Esophagus muscularis mucosa (tissue), 4 donors: ENCODE measurements around the gene CAMSAP2. TPM values are rescaled to one million over a fixed set of nuclear protein-coding genes. Genes with fewer than 3 reads are reported as not detected.

ENCODE experiments used
- DNase-seq: peaks from one replicate; pipeline ENCODE4 v3.0.0-alpha.2; 2017; ENCODE audit errors: extremely low spot score
- H3K27ac ChIP-seq, 4 donors: fragments of 200-600 bp; sonication (generic); replicated peaks in 1 of 4; 1 replicate in 3 of 4; 2 replicates in 1 of 4; pipeline ENCODE4 v1.5.1; 2016 to 2019; ENCODE audit warnings: mild to moderate bottlenecking in 1 of 4
- H3K27me3 ChIP-seq, 4 donors: fragments of 200-600 bp; sonication (generic); one replicate each; pipeline versions ENCODE4 v1.5.1 to v1.6.0; 2016 to 2019
- H3K36me3 ChIP-seq, 4 donors: fragments of 200-600 bp; sonication (generic); one replicate each; pipeline ENCODE4 v1.5.1; 2016 to 2019
- H3K4me1 ChIP-seq, 4 donors: fragments of 200-600 bp; sonication (generic); one replicate each; pipeline ENCODE4 v1.5.1; 2016 to 2019
- H3K4me3 ChIP-seq, 4 donors: fragments of 200-600 bp; sonication (generic); 1 replicate in 2 of 4; 2 replicates in 2 of 4; pipeline ENCODE4 v1.5.1; 2016 to 2019; ENCODE audit warnings: mild to moderate bottlenecking in 4 of 4, moderate library complexity in 1 of 4
- H3K9me3 ChIP-seq, 4 donors: fragments of 200-600 bp; sonication (generic); 1 replicate in 3 of 4; 2 replicates in 1 of 4; pipeline ENCODE4 v1.5.1; 2016 to 2019
- CTCF ChIP-seq, 3 experiments: fragments of 200-600 bp in 2 of 3; fragments of 450-650 bp in 1 of 3; sonication (generic) in 2 of 3; IDR thresholded peaks; one replicate each; pipeline ENCODE4 v1.5.1; 2017 to 2019; ENCODE audit warnings: antibody characterized with exemption in 3 of 3, mild to moderate bottlenecking in 2 of 3, moderate library complexity in 1 of 3
- EP300 ChIP-seq: sonication (generic); formaldehyde crosslinking; IDR thresholded peaks from one replicate; pipeline ENCODE4 v1.6.1; 2017; ENCODE audit warnings: antibody characterized with exemption
- POLR2A ChIP-seq: fragments of 450-650 bp; IDR thresholded peaks from one replicate; pipeline ENCODE4 v1.6.1; 2017; ENCODE audit warnings: antibody characterized with exemption, moderate library complexity, mild to moderate bottlenecking, low read depth
- POLR2AphosphoS5 ChIP-seq, 2 donors: sonication (generic); formaldehyde crosslinking; IDR thresholded peaks; one replicate each; pipeline ENCODE4 v1.6.1; 2017; ENCODE audit warnings: antibody characterized with exemption in 2 of 2
- WGBS: methylation state at CpG from one replicate; pipeline ENCODE4 v1.1.5; 2018; 5-methylcytosine and 5-hydroxymethylcytosine counted together
- intact Hi-C: fragments of 100-400 bp; cut with DNase I; formaldehyde crosslinking; loops from one replicate; pipeline ENCODE4 v1.15.1; 2023
- total RNA-seq, 4 donors: library from RNA; depleted of rRNA; stranded (reverse); fragments of >200 nt; gene quantifications; one replicate each; pipeline versions ENCODE4 v1.1.0 to v1.2.1, GENCODE V29; 2016

The CAMSAP2 gene
- total RNA-seq, 4 donors from 2014 or later: 34.6 to 44.0 (median 38.4) TPM

GRCh38 chr1:200795156-200795555 is 56.5 kb downstream of the CAMSAP2 start:
- no peak overlapping the region for H3K4me3 ChIP-seq

GRCh38 chr1:200802042-200802441 is 63.3 kb downstream of the CAMSAP2 start:
- H3K27me3 ChIP-seq: no peaks in the 10 kb centered on the region
- no peak overlapping the region for H3K27ac ChIP-seq
- DNase-seq: no peak
- peaks cover 0 to under 1% (median 0%) of the 10 kb centered on the region in 4 donors for H3K36me3 ChIP-seq
- 80% methylated on average over 2 of the region's 2 CpGs for WGBS
- peaks cover 0 to 13% (median 10%) of the 10 kb centered on the region in 4 donors for H3K4me1 ChIP-seq
- TF ChIP-seq POLR2AphosphoS5 (IDR thresholded peaks at IDR 0.05): no peak
- TF ChIP-seq CTCF (IDR thresholded peaks at IDR 0.05): no peak
- no peak for TF ChIP-seq EP300
- TF ChIP-seq POLR2A: no peak
- no peak overlapping the region for H3K4me3 ChIP-seq
- intact Hi-C loops: loop anchor here (2.0 to 5.0 kb wide), 3 partner anchors 60 to 179 kb away; partner anchors contain the start of gene DDX59
- H3K9me3 ChIP-seq: no peaks in the 10 kb centered on the region

More at GRCh38 chr1:200795156-200795555, 56.5 kb downstream of the CAMSAP2 start:
- Histone ChIP-seq H3K9me3 (no peaks in the 10 kb centered on the region), H3K27ac (no peak overlapping the region), H3K36me3 (no peaks in the 10 kb centered on the region), H3K27me3 (no peaks in the 10 kb centered on the region), H3K4me1 (peaks cover 14 to 23% (median 17%) of the 10 kb centered on the region in 4 donors)
- 15% methylated on average over 1 of the region's 1 CpG for WGBS
- no peak for TF ChIP-seq CTCF (IDR thresholded peaks at IDR 0.05)
- no peak for TF ChIP-seq EP300
- no peak for TF ChIP-seq POLR2AphosphoS5 (IDR thresholded peaks at IDR 0.05)
- no peak for TF ChIP-seq POLR2A
- intact Hi-C loops: no loop called here
- no peak for DNase-seq

GRCh38 chr1:200802865-200803512 is 64.3 kb downstream of the CAMSAP2 start:
- Histone ChIP-seq H3K27ac (peak overlapping the region in 1 of 4 donors; percentile 14), H3K4me3 (no peak overlapping the region), H3K4me1 (peaks cover 0 to 13% (median 10%) of the 10 kb centered on the region in 4 donors), H3K27me3 (no peaks in the 10 kb centered on the region), H3K9me3 (no peaks in the 10 kb centered on the region), H3K36me3 (peaks cover 0 to 10% (median 5%) of the 10 kb centered on the region in 4 donors)
- DNase-seq: peak; percentile 93
- TF ChIP-seq CTCF (IDR thresholded peaks at IDR 0.05) (peak; percentile 92 to 95 (median 93)), POLR2AphosphoS5 (IDR thresholded peaks at IDR 0.05) (peak; percentile 61 to 75), POLR2A (no peak), EP300 (no peak)
- intact Hi-C loops: loop anchor here (2.0 to 5.0 kb wide), 3 partner anchors 61 to 180 kb away; partner anchors contain the start of gene DDX59
- WGBS: 39% methylated on average over 2 of the region's 2 CpGs

- DNase-seq: no peak
- Histone ChIP-seq H3K27me3 (no peaks in the 10 kb centered on the region), H3K4me1 (peaks cover 0 to 13% (median 10%) of the 10 kb centered on the region in 4 donors), H3K36me3 (peaks cover 0 to 37% (median 17%) of the 10 kb centered on the region in 4 donors), H3K27ac (no peak overlapping the region), H3K9me3 (no peaks in the 10 kb centered on the region), H3K4me3 (no peak overlapping the region)
- TF ChIP-seq POLR2A (no peak), POLR2AphosphoS5 (IDR thresholded peaks at IDR 0.05) (no peak), CTCF (IDR thresholded peaks at IDR 0.05) (no peak), EP300 (no peak)
- WGBS: 94% methylated on average over 3 of the region's 3 CpGs
- intact Hi-C loops: no loop called here
These were observed 67.0 kb downstream of the CAMSAP2 start for GRCh38 chr1:200805719-200806118.
